Panc1 (cell line): ENCODE data around the gene RALGAPB.

Source experiments
- SIN3A ChIP-seq: IDR thresholded peaks from 2 replicates; pipeline ENCODE4 v1.6.1; 2012; ENCODE audit warnings: low read depth, mild to moderate bottlenecking, low read length, moderate library complexity, borderline replicate concordance; ENCODE audit not compliant: insufficient read depth
- TF ChIP-seq, protein P1 (sequence below): fragments of 450-650 bp; IDR thresholded peaks from 2 replicates; pipeline ENCODE4 v1.5.1; 2017; ENCODE audit warnings: mild to moderate bottlenecking

DNA sequence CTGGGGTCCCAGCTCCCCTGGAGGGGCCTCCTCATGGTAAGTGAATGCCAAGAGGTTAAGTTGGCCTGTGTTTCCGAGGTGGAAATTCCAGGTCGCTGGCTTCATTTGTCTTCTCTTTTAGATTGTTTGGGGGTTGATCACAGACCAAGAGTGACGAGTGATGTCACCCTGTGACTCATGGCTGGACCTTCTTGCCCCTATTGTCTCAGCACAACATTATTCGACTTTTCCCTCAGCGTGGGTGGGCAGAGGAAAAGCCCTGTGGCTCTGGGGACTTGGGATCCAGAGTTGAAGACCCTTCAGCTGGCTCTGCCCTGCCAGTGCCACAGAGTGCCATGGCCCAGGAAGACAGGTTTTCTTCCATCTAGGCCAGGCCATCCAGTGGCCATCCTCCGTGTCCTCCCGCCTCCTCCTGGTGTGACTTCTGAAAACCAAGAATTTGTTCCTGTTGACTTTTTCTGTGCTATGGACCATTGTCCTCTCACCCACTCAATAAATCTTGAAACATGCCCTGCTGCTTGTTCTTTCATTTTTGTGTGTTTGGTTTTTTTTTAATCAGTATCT, 22.1 kb upstream of the RALGAPB start:
- TF ChIP-seq, protein P1, sequence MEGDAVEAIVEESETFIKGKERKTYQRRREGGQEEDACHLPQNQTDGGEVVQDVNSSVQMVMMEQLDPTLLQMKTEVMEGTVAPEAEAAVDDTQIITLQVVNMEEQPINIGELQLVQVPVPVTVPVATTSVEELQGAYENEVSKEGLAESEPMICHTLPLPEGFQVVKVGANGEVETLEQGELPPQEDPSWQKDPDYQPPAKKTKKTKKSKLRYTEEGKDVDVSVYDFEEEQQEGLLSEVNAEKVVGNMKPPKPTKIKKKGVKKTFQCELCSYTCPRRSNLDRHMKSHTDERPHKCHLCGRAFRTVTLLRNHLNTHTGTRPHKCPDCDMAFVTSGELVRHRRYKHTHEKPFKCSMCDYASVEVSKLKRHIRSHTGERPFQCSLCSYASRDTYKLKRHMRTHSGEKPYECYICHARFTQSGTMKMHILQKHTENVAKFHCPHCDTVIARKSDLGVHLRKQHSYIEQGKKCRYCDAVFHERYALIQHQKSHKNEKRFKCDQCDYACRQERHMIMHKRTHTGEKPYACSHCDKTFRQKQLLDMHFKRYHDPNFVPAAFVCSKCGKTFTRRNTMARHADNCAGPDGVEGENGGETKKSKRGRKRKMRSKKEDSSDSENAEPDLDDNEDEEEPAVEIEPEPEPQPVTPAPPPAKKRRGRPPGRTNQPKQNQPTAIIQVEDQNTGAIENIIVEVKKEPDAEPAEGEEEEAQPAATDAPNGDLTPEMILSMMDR, result no peak
- TF ChIP-seq SIN3A, result no peak
